ENCODE results near the gene WSCD2. TPM values are rescaled to one million over a fixed set of nuclear protein-coding genes. Genes with fewer than 3 reads are reported as not detected.

The WSCD2 gene
- polyA plus RNA-seq, 1 donor (not counting 4 experiments of a cell fraction or from before 2014, with no cell fraction given), result not detected

- Histone ChIP-seq H3K27ac (ENCODE audit: control insufficient read depth, insufficient read depth, low read length) (no peak overlapping the region), H3K9me3 (ENCODE audit: control insufficient read depth, low read depth, low read length) (no peaks in the 10 kb centered on the region), H3K4me3 (ENCODE audit: control insufficient read depth in 2 of 3, extremely low read depth in 1 of 3, insufficient read depth in 2 of 3, low read depth in 1 of 3, low read length in 3 of 3) (no peak overlapping the region), H3K9ac (ENCODE audit: control insufficient read depth, extremely low read depth, insufficient read depth, low read length) (no peak overlapping the region), H3K27me3 (ENCODE audit: control insufficient read depth, extremely low read depth, insufficient read depth, low read length) (no peaks in the 10 kb centered on the region), H2AFZ (ENCODE audit: control insufficient read depth, low read length) (no peak overlapping the region), H4K20me1 (ENCODE audit: control insufficient read depth, extremely low read depth, insufficient read depth, low read length) (no peaks in the 10 kb centered on the region), H3K36me3 (ENCODE audit: control insufficient read depth in 2 of 2, extremely low read depth in 1 of 2, insufficient read depth in 2 of 2, low read length in 2 of 2) (no peaks in the 10 kb centered on the region), H3K4me2 (ENCODE audit: control insufficient read depth, extremely low read depth, insufficient read depth, low read depth, low read length) (no peak overlapping the region), H3K4me1 (ENCODE audit: control insufficient read depth, extremely low read depth, insufficient read depth, low read length) (no peaks in the 10 kb centered on the region), H3K9me1 (ENCODE audit: control insufficient read depth, extremely low read depth, insufficient read depth, low read length) (no peaks in the 10 kb centered on the region), H3K79me2 (ENCODE audit: control insufficient read depth, insufficient read depth, low read length) (no peaks in the 10 kb centered on the region)
- no peak for FAIRE-seq
- DNase-seq (ENCODE audit: low read depth, low spot score), result no peak
- dilution Hi-C loops (cut with MboI; ENCODE audit: extremely low pct_ligation_motif_present, low sequenced_read_pairs), result no loop called here
- no peak for TF ChIP-seq EZH2 (IDR thresholded peaks at IDR 0.05; ENCODE audit: low read length)
- TF ChIP-seq, protein P1, sequence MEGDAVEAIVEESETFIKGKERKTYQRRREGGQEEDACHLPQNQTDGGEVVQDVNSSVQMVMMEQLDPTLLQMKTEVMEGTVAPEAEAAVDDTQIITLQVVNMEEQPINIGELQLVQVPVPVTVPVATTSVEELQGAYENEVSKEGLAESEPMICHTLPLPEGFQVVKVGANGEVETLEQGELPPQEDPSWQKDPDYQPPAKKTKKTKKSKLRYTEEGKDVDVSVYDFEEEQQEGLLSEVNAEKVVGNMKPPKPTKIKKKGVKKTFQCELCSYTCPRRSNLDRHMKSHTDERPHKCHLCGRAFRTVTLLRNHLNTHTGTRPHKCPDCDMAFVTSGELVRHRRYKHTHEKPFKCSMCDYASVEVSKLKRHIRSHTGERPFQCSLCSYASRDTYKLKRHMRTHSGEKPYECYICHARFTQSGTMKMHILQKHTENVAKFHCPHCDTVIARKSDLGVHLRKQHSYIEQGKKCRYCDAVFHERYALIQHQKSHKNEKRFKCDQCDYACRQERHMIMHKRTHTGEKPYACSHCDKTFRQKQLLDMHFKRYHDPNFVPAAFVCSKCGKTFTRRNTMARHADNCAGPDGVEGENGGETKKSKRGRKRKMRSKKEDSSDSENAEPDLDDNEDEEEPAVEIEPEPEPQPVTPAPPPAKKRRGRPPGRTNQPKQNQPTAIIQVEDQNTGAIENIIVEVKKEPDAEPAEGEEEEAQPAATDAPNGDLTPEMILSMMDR (optimal IDR thresholded peaks at IDR 0.05 in 1 of 3, IDR thresholded peaks at IDR 0.05 in 1 of 3, conservative IDR thresholded peaks at IDR 0.05 in 1 of 3; ENCODE audit: extremely low read depth in 1 of 3, insufficient read depth in 2 of 3, low read length in 3 of 3), result no peak
Measured at GRCh38 chr12:108180255-108181094, 51.4 kb downstream of the WSCD2 start.

- no peak for FAIRE-seq
- H3K9ac ChIP-seq (ENCODE audit: control insufficient read depth, extremely low read depth, insufficient read depth, low read length), result no peak overlapping the region
Measured at GRCh38 chr12:108181095-108181454, 52.0 kb downstream of the WSCD2 start.

More at GRCh38 chr12:108181095-108181454, 52.0 kb downstream of the WSCD2 start:
- Histone ChIP-seq H3K9me3 (ENCODE audit: control insufficient read depth, low read depth, low read length) (no peaks in the 10 kb centered on the region), H3K4me2 (ENCODE audit: control insufficient read depth, extremely low read depth, insufficient read depth, low read depth, low read length) (no peak overlapping the region), H3K9me1 (ENCODE audit: control insufficient read depth, extremely low read depth, insufficient read depth, low read length) (no peaks in the 10 kb centered on the region), H2AFZ (ENCODE audit: control insufficient read depth, low read length) (no peak overlapping the region), H3K79me2 (ENCODE audit: control insufficient read depth, insufficient read depth, low read length) (no peaks in the 10 kb centered on the region), H3K27me3 (ENCODE audit: control insufficient read depth, extremely low read depth, insufficient read depth, low read length) (no peaks in the 10 kb centered on the region), H4K20me1 (ENCODE audit: control insufficient read depth, extremely low read depth, insufficient read depth, low read length) (no peaks in the 10 kb centered on the region), H3K4me3 (ENCODE audit: control insufficient read depth in 2 of 3, extremely low read depth in 1 of 3, insufficient read depth in 2 of 3, low read depth in 1 of 3, low read length in 3 of 3) (no peak overlapping the region), H3K4me1 (ENCODE audit: control insufficient read depth, extremely low read depth, insufficient read depth, low read length) (no peaks in the 10 kb centered on the region), H3K27ac (ENCODE audit: control insufficient read depth, insufficient read depth, low read length) (no peak overlapping the region), H3K36me3 (ENCODE audit: control insufficient read depth in 2 of 2, extremely low read depth in 1 of 2, insufficient read depth in 2 of 2, low read length in 2 of 2) (no peaks in the 10 kb centered on the region)
- TF ChIP-seq EZH2 (IDR thresholded peaks at IDR 0.05; ENCODE audit: low read length), result no peak
- TF ChIP-seq, protein P1 (optimal IDR thresholded peaks at IDR 0.05 in 1 of 3, IDR thresholded peaks at IDR 0.05 in 1 of 3, conservative IDR thresholded peaks at IDR 0.05 in 1 of 3; ENCODE audit: extremely low read depth in 1 of 3, insufficient read depth in 2 of 3, low read length in 3 of 3), result no peak
- dilution Hi-C loops (cut with MboI; ENCODE audit: extremely low pct_ligation_motif_present, low sequenced_read_pairs), result no loop called here
- no peak for DNase-seq (ENCODE audit: low read depth, low spot score)
